ENCODE measurements around the gene MEGF9.
A peak's percentile ranks its signal among the peaks of the same experiment; 100 is the strongest.

GRCh38 chr9:120619751-120620655, 94.3 kb downstream of the MEGF9 start:
- TF ChIP-seq POLR2A (IDR thresholded peaks at IDR 0.05) (no peak), CTCF (IDR thresholded peaks at IDR 0.05) (peak; percentile 78 to 93 (median 88))

All from adrenal gland (tissue), 5 donors.